ENCODE results near the gene BTBD8.

Gene BTBD8

DNA sequence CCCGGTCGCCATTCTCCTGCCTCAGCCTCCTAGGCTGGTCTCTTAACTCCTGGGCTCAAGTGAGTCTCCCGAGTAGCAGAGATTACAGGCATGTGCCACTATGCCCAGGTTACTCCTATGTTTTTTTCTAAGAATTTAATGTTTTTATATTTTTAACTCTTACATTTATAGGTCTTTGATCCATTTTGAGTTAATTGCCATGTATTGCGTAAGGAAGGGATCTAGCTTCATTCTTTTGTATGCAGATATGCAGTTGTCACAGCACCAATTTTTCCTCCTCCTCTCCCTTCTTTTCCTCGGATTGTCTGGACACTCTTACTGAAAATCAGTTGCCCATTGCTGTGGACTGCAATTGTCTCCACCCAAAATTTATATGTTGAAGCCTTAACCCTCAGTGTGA lies 11.5 kb downstream of the BTBD8 start:
- in situ Hi-C loops (cut with MboI; ENCODE audit: low sequenced_read_pairs) = no loop called here

DNA sequence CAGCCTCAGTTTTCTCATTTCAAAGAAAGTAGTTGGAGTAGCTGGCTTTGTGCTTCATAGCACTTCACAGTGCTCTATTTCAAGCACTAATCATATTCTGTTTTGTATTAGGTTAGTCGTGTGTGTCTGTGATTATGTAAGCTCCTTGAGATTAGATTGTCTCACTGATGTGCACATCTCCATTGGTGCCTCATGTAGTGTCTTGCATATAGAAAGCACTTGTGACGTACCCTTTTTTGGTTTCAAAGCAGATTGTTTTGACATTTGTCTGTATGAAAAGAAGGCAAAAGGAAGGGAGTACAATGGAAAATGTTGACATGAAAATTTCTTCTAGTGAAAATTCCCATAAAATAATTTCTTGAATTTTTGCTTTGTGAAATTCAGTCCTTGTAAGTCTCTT lies 13.9 kb downstream of the BTBD8 start:
- in situ Hi-C loops (cut with MboI; ENCODE audit: low sequenced_read_pairs) = no loop called here

DNA sequence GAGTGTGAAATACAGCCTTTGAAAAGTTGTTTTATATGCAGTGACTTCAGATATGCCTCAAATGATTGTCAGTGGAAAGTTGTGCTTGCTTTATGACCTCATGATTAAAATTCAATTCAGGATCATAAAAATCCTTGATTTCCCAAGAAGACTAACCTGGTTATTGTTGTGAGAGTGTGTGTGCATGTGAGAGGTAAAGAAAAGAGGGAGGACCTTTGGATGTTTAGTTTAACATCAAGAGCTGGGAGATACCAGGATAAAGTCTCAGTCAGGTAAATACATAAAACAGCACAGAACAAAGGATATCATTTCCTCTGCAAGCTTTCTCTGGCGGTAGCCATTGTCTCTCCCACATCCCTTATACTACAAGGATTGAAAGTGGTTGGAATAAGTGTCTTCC lies 14.4 kb downstream of the BTBD8 start:
- in situ Hi-C loops (cut with MboI; ENCODE audit: low sequenced_read_pairs) = no loop called here

DNA sequence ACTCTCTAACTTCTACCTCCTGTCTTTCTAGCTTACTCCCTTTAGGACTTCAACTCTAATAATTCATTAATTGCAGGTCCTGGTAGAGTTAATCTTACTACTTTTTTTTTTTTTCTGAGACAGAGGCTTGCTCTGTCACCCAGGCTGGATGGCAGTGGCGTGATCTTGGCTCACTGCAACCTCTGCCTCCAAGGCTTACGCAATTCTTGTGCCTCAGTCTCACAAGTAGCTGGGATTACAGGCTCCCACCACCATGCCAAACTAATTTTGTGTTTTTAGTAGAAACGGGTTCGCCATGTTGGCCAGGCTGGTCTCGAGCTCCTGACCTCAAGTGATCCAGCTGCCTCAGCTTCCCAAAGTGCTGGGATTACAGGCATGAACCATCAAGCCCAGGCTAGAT lies 15.7 kb downstream of the BTBD8 start:
- in situ Hi-C loops (cut with MboI; ENCODE audit: low sequenced_read_pairs) = no loop called here

DNA sequence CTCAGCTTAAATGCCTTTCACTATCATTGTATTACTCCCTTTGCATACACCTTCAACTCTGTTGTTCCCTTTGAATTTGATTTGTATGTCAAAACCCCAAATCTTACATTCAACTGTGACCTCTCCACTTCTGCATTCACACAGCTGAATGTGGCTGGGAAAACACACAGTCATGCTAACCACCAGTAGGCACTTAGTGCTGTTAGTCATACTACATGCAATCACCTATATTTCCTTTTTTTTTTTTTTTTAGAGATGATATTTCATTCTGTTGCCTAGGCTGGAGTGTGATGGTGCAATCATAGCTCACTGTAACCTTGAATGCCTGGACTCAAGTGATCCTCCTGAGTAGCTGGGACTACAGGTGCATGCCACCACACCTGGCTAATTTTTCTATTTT lies 16.2 kb downstream of the BTBD8 start:
- in situ Hi-C loops (cut with MboI; ENCODE audit: low sequenced_read_pairs) = no loop called here

DNA sequence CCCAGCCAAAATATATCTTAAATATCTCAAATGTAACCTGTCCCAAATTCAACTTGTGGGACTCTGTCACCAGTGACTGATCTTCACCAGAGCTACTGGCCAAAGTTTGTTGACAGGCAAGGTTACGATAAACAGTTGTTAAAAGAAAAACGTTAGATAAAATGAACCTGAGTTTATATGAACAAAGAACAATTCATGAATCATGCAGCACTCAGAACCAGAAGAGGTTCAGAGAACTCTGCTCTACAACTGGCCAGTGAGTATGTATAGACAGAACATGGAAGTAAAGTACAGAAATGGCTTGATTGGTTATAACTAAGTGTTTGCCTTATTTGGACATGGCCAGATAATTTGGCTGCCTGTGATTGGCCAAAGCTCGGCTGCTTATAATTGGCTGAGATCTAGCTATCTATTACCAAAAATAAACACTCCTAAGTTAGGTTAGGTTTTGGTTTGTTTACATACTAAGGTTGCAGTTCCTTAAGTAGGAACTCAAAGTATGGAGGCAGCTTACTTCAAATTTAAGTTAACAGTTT lies 25.5 kb downstream of the BTBD8 start:
- in situ Hi-C loops (cut with MboI; ENCODE audit: low sequenced_read_pairs) = no loop called here

DNA sequence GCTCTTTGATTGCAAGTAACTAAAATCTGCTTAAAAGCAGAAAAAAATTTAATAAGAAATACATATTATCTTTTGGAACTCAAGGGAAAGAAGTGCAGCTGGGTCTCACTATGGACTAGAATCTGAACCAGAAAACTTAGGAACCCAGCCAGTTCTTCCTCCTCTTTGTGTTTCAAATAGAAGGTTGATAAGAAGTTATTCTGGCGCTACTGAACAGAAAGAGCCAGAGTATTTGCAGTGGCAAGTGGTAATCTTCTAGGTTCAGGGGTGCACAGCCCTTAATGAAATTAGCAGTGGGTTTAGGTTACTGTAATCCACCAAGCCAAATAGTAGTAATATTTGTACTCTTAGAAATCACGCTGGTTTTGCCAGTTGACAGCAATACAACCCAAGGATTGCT lies 28.5 kb downstream of the BTBD8 start:
- in situ Hi-C loops (cut with MboI; ENCODE audit: low sequenced_read_pairs) = no loop called here

DNA sequence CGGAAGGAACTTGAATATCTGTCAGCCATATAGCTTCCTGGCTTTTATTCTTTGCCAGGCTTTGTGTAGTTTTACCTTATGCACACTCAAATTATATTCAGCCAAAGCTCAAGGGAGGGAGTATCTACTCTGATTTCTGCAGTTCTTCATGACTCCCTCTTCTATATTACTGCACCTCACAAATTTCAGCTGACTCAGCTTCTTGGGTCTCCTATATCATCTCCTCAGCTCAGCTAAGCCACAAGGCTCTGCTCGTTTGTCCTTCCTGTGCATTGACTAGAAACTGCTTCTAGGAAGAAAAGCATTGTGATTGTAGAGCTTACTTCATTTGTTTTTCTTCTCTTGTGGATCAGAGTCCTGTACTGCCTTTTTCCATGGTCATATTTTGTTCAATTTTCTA lies 37.4 kb downstream of the BTBD8 start:
- in situ Hi-C loops (cut with MboI; ENCODE audit: low sequenced_read_pairs) = no loop called here

DNA sequence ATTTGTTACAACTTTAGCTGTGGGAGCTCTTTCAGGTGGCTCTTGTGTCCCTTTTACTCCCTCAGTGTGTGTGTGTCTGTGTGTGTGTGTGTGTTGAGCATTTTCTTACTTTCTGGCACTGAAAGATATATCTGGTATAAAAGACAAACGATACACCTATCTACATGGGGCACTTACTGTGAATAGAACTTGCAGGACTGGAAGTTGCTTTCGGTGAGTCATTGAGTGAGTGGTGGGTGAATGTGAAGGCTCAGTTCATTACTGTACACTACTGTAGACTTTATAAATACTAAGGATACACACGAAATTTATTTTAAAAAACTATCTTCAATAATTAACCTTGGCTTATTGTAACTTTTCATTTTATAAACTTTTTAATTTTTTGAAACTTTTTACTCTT lies 38.7 kb downstream of the BTBD8 start:
- in situ Hi-C loops (cut with MboI; ENCODE audit: low sequenced_read_pairs) = no loop called here

DNA sequence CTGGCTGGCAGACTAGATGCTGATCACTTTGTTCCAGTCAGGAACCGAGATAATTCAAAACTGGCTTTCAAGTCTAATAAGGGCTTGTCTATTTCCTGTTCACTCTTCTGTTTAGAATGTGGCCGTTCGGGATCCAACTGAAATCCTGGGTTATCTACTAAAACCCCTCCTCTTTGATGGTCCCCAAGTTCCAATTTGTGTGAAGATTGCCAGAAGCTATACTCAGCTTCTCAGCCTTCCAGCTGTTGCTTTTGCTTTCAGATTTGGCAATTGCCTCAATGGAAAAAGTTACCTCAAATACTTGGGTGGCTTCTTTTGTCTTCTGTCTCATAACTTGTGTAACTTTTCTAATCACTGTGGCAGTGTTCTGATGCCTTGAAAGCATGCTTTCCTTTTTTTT lies 43.7 kb downstream of the BTBD8 start:
- in situ Hi-C loops (cut with MboI; ENCODE audit: low sequenced_read_pairs) = no loop called here

DNA sequence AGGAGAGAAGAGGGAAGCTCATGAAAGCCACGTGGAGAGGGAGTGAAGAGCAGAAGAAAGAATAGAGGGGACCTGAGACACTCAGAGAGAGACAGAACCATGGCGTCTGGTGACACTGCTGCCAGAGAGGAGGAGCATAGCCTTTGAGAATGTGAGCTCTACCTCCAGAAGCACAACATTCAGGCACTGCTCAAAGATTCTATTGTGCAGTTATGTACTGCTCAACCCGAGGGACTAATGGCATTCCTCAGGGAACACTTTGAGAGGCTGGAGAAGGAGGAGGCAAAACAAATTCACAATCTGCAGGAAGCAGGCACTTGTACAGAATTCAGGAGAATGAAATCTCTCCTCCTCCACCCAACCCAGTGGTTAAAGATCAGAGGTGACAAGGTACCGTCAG lies 45.1 kb downstream of the BTBD8 start:
- in situ Hi-C loops (cut with MboI; ENCODE audit: low sequenced_read_pairs) = no loop called here

DNA sequence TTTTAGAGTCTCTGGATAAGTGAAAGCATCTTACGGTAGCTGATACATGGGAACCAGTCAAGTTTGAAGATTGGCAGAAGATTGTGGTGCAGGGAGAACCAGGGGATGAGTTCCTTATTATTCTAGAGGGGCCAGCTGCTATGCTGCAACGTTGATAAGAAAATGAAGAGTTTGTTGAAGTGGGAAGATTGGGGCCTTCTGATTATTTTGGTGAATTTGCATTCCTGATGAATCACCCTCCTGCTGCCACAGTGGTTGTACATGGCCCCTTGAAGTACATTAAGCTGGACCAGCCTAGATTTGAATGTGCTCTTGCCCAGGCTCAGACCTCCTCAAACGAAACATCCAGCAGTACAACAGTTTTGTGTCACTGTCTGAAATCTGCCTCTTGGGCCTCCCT lies 45.9 kb downstream of the BTBD8 start:
- in situ Hi-C loops (cut with MboI; ENCODE audit: low sequenced_read_pairs) = no loop called here

DNA sequence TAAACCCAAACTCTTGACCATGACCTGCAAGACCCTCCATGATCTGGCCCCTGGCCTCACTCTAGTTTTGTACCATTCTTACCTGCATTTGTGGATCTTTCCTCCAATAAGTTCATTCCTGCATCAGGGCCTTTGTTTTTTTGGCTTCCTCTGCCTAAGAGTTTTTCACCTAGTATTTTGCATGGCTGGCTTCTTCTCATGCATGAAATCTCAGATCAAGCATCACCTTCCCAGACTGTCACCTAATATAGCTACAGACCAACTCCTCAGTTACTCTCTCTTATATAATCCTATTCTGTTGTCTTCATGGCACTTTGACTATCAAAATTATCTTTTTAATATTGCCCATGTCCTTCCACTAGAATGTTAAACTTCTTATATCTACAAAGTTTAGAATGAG lies 54.2 kb downstream of the BTBD8 start:
- in situ Hi-C loops (cut with MboI; ENCODE audit: low sequenced_read_pairs) = no loop called here

DNA sequence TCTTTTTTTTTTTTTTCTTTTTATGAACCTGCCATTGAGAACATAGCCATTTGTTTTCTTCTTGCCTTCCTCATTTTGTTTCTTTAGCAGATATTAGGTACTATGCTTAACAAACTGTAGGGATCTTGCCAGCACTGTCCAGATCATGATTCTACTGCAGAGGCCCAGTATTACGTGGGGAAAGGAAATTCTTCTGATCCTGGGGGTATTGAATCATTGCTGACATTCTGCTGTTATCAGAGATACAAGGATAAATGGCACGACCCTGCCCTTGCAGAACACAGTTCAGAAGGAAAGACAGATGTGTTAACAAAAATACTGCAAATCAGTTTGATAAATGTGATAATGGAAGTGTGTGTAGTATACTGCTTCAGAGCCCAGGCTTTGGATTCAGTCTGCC lies 56.2 kb downstream of the BTBD8 start:
- in situ Hi-C loops (cut with MboI; ENCODE audit: low sequenced_read_pairs) = no loop called here

DNA sequence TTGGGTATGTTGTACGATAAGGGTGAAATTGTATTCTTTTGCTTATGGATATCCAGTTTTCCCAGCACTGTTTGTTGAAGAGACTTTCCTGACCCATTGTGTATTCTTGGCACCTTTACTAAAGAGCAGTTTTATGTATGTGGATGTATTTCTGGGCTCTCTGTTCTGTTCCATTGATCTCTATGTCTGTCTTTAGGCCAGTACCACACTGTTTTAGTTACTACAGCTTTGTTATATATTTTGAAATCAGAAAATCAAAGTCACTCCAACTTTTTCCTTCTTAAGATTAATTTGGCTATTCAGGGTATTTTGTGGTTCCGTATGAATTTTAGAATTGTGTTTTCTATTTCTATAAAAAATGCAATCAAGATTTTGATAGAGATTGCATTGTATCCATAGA lies 74.8 kb downstream of the BTBD8 start:
- in situ Hi-C loops (cut with MboI; ENCODE audit: low sequenced_read_pairs) = no loop called here

DNA sequence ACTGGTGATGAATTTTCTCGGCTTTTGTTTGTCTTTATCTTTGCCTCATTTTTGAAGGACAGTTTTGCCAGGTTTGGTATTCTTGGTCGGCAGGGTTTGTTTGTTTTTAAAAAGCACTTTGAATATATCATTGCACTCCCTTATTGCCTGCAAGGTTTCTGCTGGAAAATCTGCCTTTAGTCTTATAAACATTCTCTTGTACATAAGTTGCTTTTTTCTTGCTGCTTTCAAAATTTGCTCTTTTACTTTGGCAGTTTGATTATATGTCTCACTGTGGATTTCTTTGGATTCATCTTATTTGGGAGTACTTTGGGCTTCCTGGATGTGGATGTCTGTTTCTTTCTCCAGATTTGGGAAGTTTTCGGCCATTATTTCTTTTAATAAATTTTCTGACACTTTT lies 79.4 kb downstream of the BTBD8 start:
- in situ Hi-C loops (cut with MboI; ENCODE audit: low sequenced_read_pairs) = no loop called here

DNA sequence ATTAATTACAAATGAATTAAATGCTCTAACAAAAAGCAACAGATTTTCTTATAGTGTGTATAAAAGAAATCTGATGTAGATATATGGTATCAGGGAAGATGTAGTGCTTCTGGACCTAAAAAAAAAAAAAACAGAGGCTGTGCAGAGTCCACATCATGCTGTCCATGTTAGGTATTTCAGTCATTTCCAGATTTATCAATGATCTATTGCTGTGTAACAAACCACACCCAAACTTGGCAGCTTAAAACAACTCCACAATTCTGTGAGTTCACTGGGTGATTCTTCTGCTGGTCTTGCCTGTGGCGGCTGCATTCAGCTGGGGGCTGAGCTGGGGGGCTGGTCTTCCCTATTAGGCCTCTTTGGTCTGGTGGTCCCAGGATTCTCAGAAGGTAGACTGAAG lies 85.2 kb downstream of the BTBD8 start:
- in situ Hi-C loops (cut with MboI; ENCODE audit: low sequenced_read_pairs) = no loop called here

DNA sequence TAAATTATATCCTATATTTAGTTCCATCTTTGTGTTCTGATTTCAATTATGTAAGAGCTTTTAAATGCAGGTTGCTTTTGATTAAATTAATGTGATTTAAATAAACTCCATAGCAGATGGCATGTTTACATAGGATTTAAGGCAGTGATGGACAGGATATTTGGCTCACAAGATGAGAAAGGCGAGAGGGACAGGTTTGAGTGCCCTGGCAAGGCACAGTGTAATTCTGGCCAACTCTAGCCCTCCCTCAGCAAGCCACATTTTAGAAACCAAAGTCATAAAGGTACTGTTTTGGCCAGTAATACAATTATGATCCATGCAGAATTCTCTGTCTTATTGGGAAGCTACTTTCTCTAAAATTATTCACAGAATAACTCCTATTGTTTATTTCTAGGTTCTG lies 87.0 kb downstream of the BTBD8 start:
- in situ Hi-C loops (cut with MboI; ENCODE audit: low sequenced_read_pairs) = no loop called here

DNA sequence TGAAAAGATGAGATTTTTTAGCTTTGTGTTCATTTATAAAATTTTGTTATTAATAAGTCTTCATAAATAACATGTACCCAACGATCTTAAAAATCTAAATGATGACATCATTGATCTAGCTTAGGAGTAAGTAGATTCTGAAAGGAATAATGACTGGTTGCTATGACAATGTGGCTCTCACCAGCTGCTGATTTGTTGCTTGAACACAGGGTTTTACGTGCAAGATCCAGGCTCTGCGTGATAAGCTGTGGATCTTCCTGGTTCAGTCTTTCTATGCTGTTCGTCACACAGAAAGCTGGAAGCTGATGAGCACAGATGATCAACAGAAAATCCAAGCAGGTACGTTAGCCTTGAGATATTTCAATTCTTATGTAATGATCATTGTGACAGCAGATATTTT lies 88.5 kb downstream of the BTBD8 start:
- in situ Hi-C loops (cut with MboI; ENCODE audit: low sequenced_read_pairs) = no loop called here

DNA sequence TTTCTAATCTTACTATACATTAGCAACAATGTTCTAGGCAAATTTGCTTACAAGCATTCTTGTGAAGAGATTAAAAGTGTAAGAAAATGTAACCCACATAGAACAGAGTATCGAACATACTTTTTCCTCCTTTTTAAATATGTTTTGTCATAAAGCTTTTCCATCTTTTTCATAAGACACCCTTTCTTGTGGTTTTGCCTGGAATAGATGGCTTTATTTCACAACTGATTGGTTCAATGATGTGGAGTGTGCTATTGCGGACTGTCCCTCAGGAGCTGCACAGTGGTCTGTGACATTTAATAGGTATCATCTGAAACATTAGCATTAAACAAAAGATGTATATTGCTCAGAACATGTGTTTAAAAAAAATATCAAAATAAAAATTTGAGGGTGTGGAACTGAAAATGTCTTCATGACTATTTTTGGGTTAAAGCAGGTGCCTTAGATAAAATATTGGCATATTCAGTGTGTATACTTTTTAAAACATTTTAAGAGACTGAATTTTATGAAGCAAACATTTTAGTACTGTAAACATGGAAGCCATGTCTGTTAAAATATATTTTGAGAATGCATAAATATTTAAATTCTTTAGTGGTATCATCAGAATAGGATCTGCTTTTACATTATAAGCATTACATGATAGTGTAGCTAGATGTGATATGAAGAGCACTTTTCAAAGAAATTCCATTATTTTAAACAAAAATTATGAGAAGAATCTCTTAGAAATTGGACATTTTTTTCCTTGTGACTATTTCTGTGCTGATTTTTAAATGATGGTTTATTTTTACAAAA lies 89.3 kb downstream of the BTBD8 start:
- in situ Hi-C loops (cut with MboI; ENCODE audit: low sequenced_read_pairs) = no loop called here

DNA sequence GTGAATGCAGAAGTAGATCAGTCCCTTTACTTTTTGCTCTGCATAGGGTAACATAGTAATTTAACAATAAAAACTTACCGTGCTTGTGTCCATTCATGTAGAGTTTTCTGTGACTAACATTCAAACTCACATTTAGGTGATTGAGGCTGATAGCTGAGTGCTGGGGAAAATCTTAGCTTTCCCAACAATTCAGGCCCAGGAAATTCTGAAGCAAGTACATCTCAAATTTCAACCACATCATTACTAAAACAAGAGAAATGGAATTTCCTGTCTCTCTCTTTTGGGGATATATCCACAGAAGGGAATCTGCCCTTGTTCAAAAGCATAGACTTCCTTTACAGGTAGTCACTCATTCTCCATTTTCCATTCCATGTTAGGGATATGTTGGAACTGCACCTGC lies 104.5 kb downstream of the BTBD8 start:
- in situ Hi-C loops (cut with MboI; ENCODE audit: low sequenced_read_pairs) = no loop called here

DNA sequence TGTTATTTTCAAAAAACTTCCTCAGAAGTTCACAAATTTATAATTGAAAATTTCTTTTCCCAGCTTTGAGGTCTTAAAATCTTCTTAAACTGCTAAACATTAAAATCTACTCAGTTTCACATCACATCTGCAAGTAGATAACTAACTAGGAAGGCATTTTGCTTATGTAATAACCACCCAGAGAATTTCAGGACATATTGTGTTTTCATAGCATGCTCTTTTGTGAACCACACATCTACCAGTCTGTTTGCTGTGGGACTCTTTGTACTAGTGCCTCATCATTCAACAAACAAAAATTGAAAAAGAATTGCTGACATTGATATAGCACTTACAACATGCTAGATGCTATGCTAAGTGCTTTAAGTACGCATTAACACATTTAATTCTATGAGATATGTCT lies 105.9 kb downstream of the BTBD8 start:
- in situ Hi-C loops (cut with MboI; ENCODE audit: low sequenced_read_pairs) = no loop called here
